ENCODE data around the gene KIR3DL2.
"Not testable (repeated sequence)": the region's sequence is repeated elsewhere in the genome, so short reads cannot be mapped to it uniquely, and the experiment has no call there.

KIR3DL2 gene

GRCh38 chr19:54817670-54818536 lies 32.3 kb upstream of the KIR3DL2 start:
- POLR2A ChIA-PET (ENCODE audit: low non-redundant PET): no interaction called here
- H3K27ac ChIP-seq: no peak overlapping the region

GRCh38 chr19:54824416-54824815 lies 25.8 kb upstream of the KIR3DL2 start:
- H3K27ac ChIP-seq; DNase-seq (ENCODE audit: low spot score); CTCF ChIA-PET; POLR2A ChIA-PET (ENCODE audit: low non-redundant PET): not testable (repeated sequence)

More at GRCh38 chr19:54817670-54818536, 32.3 kb upstream of the KIR3DL2 start:
- TF ChIP-seq CTCF (conservative IDR thresholded peaks at IDR 0.05; ENCODE audit: low read depth): no peak
- CTCF ChIA-PET: no interaction called here
- no peak for DNase-seq (ENCODE audit: low spot score)

GRCh38 chr19:54825326-54825725 lies 24.9 kb upstream of the KIR3DL2 start:
- POLR2A ChIA-PET (ENCODE audit: low non-redundant PET); DNase-seq (ENCODE audit: low spot score); CTCF ChIA-PET: not testable (repeated sequence)
- peak overlapping the region; percentile 82 for H3K27ac ChIP-seq

- CTCF ChIA-PET; POLR2A ChIA-PET (ENCODE audit: low non-redundant PET); DNase-seq (ENCODE audit: low spot score); H3K27ac ChIP-seq: not testable (repeated sequence)
Measured at GRCh38 chr19:54828064-54828463, 22.2 kb upstream of the KIR3DL2 start.

- H3K27ac ChIP-seq; POLR2A ChIA-PET (ENCODE audit: low non-redundant PET); CTCF ChIA-PET; DNase-seq (ENCODE audit: low spot score): not testable (repeated sequence)
Measured at GRCh38 chr19:54832496-54832895, 17.7 kb upstream of the KIR3DL2 start, which contains the start of gene KIR2DS4. TSS of gene KIR2DS4 (plus strand) at chr19:54832676.

- POLR2A ChIA-PET (ENCODE audit: low non-redundant PET); DNase-seq (ENCODE audit: low spot score); CTCF ChIA-PET; H3K27ac ChIP-seq: not testable (repeated sequence)
Measured at GRCh38 chr19:54835126-54835525, 15.1 kb upstream of the KIR3DL2 start.

- DNase-seq (ENCODE audit: low spot score); POLR2A ChIA-PET (ENCODE audit: low non-redundant PET); H3K27ac ChIP-seq; CTCF ChIA-PET: not testable (repeated sequence)
Measured at GRCh38 chr19:54837522-54837921, 12.7 kb upstream of the KIR3DL2 start.

GRCh38 chr19:54843171-54843570 lies 7.1 kb upstream of the KIR3DL2 start:
- DNase-seq (ENCODE audit: low spot score); H3K27ac ChIP-seq; POLR2A ChIA-PET (ENCODE audit: low non-redundant PET); CTCF ChIA-PET: not testable (repeated sequence)

GRCh38 chr19:54850930-54851329 lies 687 bp downstream of the KIR3DL2 start:
- no peak for DNase-seq (ENCODE audit: low spot score)
- H3K27ac ChIP-seq: no peak overlapping the region
- POLR2A ChIA-PET (ENCODE audit: low non-redundant PET): no interaction called here

GRCh38 chr19:54851353-54851752 lies 1.1 kb downstream of the KIR3DL2 start:
- no peak for DNase-seq (ENCODE audit: low spot score)
- ChIA-PET POLR2A (ENCODE audit: low non-redundant PET) (no interaction called here), CTCF (no interaction called here)
- TF ChIP-seq CTCF (conservative IDR thresholded peaks at IDR 0.05; ENCODE audit: low read depth): no peak
- H3K27ac ChIP-seq: no peak overlapping the region

More at GRCh38 chr19:54850930-54851329, 687 bp downstream of the KIR3DL2 start:
- CTCF ChIA-PET: no interaction called here
- no peak for TF ChIP-seq CTCF (conservative IDR thresholded peaks at IDR 0.05; ENCODE audit: low read depth)

- CTCF ChIA-PET; H3K27ac ChIP-seq; DNase-seq (ENCODE audit: low spot score); POLR2A ChIA-PET (ENCODE audit: low non-redundant PET): not testable (repeated sequence)
Measured at GRCh38 chr19:54855241-54855640, 5.0 kb downstream of the KIR3DL2 start.

- CTCF ChIA-PET: interaction anchor here (0.6 kb wide), 1 partner anchor 585 kb away, joined by 3 read pairs; no protein-coding TSS in a partner anchor
- POLR2A ChIA-PET (ENCODE audit: low non-redundant PET); DNase-seq (ENCODE audit: low spot score); H3K27ac ChIP-seq: not testable (repeated sequence)
Measured at GRCh38 chr19:54858476-54858875, 8.2 kb downstream of the KIR3DL2 start.

- peak; percentile 13 for DNase-seq (ENCODE audit: low spot score)
- POLR2A ChIA-PET (ENCODE audit: low non-redundant PET); CTCF ChIA-PET: not testable (repeated sequence)
- peak overlapping the region; percentile 59 for H3K27ac ChIP-seq
Measured at GRCh38 chr19:54859421-54859820, 9.2 kb downstream of the KIR3DL2 start.

GRCh38 chr19:54863459-54863858 lies 13.2 kb downstream of the KIR3DL2 start:
- CTCF ChIA-PET; POLR2A ChIA-PET (ENCODE audit: low non-redundant PET); DNase-seq (ENCODE audit: low spot score); H3K27ac ChIP-seq: not testable (repeated sequence)

Measured in RWPE1 (cell line).